Measurements from ENCODE around the gene CIPC.
A peak's percentile ranks its signal among the peaks of the same experiment; 100 is the strongest.

CIPC gene

GRCh38 chr14:77071938-77072388 is 26.1 kb upstream of the CIPC start:
- no peak for DNase-seq

- DNase-seq: no peak
Observed at GRCh38 chr14:77074969-77075368, 23.1 kb upstream of the CIPC start.

- no peak for DNase-seq
Observed at GRCh38 chr14:77076113-77076631, 21.9 kb upstream of the CIPC start.

DNA sequence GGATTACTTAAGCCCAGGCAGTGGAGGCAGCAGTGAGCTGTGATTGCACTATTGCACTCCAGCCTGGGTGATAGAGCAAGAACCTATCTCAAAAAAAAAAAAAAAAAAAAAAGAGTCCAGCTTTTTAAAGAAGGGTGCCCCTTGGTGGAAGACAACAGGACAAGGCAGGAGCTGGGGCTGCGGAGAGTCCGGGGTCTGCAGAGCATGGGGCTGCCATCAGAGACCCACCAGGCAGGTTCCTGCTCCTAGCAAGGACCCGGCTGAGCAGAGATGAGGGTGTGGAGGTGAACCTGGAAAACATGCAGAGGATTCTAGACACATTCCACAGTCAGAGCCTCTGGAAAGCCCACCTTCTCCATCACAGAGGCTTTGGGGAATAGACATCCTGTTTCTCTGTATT is 21.0 kb upstream of the CIPC start:
- DNase-seq: no peak

DNA sequence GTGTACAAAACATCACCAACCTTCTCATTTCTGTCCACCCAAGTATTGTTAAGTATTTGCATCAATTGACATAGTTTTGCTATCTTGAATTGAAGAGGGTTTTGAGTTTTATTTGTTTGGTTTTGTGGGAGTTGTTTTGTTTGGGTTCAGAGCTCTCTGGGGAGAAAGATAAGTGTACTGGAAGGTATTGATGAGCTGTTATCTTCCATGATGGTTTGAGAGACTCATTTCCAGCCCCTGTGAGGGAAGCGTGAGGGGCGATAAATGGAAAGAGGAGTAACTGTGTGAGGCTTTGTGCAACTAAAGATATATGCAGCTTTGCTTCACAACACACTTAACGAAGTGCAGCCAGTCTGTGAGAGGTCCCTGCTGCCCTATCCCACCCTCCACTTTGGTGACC is 15.7 kb upstream of the CIPC start:
- no peak for DNase-seq

GRCh38 chr14:77083082-77083481 is 15.0 kb upstream of the CIPC start:
- DNase-seq: no peak

DNA sequence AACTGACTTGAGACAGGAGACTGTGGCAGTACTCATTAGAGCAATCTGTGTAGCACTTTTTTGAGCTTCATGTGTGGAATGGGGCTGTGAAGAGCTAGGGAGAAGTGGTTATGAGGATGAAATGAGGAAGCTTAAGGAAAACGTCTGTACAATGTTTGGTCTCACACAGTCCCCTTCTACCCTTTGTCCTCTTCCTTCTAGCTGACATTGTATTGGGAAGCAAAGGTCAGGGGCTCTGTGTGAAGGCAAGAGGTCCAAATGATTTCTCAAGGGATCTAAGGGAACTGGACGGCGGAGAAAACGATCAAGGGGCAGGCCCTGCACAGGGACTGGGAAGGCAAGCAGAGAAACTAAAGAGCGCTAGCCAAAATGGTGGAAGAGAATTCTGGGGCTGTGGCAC is 13.1 kb upstream of the CIPC start:
- no peak for DNase-seq

DNA sequence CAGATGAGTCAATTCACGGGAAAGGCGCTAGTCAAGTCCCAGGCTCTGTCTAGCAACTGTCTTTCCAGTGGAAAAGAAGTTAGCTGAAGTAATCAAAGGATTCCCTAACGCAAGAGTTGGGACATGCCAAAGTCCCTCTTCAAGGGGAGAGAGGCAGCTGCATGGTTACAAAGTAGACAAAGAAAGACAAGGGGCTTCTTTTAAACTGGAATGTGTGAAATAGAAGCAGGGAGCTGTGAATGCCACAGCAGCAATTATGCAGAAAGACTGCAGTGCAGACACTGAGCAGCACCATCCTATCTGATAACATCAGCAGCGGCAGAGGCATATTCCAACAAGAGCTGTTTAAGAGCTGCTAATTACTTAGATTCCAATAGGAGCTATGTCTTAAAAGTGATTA is 12.5 kb upstream of the CIPC start:
- DNase-seq: no peak

DNA sequence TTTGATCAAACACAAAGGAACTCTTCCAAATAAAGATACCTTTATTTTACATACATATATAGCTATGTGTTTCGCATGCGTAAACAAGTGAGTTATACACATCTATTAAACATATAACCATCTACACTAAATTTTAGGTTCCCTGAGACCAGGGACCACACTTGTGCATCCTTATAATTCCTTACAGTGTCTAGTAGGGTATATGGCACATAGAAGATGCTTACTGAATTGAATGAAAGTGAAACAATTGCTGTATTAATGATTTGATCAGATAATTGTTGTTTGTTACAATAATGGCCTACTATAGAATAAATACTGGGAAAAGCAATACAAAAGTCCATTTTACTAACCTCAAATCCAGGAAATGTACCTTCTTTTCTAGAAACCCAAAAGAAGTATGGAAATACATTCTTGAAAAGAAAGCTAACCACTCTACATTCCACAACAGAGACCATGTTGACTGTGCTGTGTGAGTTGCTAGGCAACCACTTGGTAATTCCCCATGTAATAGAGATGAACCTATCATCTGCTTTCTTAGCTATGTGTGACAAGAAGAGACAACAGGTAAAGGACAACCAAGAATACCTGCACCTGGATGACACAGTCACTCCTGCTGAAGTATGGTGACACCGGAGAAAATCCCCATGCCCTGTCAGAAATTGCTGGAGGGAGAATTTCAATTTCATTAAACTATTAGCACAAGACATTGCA is 11.9 kb upstream of the CIPC start:
- no peak for DNase-seq

DNA sequence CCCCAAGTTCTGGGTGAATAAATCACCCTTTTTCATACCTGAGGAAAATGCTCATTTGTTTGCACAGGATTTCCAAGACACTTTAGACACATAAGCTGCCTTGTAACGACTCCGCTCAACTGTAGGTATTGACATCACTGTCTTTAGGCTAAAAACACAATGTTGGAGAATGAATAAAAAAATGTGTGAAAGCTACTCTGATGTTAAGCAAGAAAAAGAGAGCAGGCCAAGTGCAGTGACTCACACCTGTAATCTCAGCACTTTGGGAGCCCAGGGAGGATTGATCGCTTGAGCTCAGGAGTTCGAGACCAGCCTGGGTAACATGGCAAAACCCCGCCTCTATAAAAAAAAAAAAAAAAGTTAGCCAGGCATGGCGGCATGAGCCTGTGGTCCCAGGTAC is 11.1 kb upstream of the CIPC start:
- no peak for DNase-seq

GRCh38 chr14:77087631-77088030 is 10.4 kb upstream of the CIPC start:
- no peak for DNase-seq

- DNase-seq: no peak
Observed at GRCh38 chr14:77088219-77088618, 9.8 kb upstream of the CIPC start.

DNA sequence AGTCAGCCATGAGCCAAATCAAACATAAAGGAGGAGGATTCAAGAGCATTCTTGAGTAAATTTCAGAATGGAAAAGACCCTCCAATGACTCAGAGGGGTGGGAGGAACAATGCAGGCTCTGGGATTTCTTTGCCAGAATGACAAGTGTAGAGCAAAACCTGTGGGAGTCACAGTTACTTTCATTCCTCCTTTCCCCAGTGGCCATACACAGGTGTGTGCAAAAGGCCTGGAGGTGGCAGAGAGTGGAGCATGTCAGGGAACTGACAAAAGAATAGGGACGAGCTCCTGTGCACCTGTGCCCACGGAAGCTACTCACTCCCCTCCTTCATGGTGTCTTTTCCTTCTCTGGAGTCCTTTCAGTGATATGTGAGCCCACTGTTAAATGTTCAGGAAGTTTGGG is 9.4 kb upstream of the CIPC start:
- DNase-seq: no peak

DNA sequence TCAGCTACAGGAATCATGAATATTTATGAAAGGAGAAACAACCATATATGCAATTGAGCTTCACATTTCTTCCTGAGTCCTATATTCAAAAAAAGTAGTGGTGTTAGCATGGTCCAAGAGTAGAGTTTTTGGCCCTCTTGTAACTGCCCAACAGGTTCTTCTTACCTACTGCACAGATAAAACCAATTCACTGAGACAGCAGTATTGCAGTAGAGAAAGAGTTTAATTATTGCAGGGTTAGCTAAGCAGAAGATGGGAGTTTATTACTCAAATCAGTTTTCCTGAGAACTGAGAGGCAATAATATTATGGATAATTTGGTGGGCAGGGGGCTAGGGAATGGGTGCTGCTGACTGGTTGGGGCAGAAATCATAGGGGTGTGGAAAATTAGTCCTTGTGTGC is 6.5 kb upstream of the CIPC start:
- no peak for DNase-seq

DNA sequence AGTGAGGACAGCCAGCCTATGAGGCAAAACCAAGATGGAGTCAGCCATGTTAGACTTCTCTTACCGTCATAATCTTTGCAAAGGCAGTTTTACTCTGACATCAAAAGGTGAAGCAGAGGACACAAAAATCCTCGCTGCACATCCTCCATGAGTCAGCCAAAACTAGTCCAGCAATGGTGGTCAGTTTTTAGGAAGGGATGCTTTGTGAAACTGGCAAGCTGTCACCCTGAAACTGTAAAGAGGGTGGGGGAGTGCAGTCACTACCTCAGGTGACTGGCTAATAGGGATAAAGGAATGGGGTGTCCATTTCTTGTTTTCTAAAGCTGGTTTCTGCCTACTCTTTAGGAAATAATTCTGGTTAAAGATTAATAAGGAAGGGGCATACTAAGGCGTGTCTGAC is 5.4 kb upstream of the CIPC start:
- DNase-seq: no peak

GRCh38 chr14:77094672-77095284 is 3.3 kb upstream of the CIPC start:
- peak; percentile 87 to 91 for DNase-seq

- peak; percentile 46 to 53 for DNase-seq
Observed at GRCh38 chr14:77097006-77097699, 905 bp upstream of the CIPC start.

DNA sequence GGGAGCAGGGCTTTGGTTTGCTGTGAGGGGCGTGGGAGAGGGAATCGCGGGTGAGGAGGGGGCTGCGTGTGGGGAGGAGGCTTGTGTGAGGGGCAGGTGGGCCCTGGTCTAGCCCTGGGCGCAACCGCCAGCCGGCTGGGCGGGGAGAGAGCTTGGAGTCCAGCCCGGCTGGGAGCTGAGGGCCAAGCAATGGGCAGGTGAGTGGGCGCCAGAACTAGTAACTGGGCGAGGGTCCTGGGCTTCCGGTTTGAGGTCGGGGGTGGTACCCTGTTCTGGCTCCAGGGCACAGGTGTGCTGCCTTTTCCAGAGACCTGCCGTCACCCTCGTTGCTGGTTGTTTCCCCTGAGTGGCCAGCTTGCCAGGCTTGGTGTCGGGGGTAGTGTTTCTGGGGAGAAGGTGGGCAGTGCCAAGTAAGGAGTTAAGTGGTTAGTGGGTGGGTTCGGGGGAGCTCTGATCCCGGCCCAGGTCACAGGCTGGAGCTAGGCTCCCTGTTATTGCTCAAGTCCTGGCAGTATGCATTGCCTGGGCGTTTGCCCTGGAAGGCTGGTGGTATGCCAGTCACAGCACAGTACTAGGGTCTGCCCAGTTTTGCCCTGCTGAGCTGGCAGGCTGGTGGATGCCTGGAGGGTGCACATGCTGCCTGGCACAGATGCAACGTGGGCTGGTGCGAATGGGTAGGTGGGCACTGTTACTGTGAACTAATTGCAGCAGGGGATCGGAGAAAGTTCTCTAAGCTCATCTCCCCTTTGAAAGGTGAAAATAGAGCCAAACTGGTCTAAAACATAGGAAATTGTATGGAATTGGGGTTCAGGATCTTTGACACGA is 683 bp downstream of the CIPC start:
- DNase-seq: no peak

DNA sequence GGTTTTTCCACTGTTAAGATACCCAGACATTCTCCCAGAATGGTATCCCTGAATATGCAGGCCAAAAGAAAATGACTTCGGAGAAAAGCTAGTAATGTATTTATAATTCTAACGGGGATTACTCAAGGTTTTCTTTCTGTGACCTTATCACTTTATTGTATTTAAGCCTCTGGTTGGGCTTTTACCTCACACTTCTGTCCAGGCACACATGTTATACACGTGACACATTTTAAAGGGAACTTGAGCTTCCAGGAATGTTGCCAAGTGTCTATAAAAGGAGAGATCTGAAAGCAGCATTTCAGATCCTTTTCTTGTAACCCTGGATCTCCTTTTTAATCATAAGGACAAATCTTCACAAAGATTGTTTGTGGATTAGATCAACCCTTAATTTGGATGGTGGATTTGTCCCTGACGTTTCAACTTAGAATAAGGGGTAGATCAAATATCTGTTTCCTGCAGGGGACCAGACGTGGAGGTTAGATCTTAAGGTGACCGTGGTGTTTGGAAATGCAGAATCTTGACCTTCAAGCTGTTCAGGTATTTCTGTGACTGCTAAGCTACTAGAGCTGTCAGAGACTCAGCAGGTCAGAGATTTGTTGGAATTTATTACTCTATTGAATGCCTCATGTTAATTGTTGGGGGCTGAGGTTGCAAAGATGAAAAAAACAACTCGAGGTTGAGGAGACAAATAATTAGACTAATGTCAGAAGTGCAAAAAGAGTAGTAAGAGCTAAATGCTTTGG is 1.5 kb downstream of the CIPC start:
- DNase-seq: peak; percentile 71 to 72

DNA sequence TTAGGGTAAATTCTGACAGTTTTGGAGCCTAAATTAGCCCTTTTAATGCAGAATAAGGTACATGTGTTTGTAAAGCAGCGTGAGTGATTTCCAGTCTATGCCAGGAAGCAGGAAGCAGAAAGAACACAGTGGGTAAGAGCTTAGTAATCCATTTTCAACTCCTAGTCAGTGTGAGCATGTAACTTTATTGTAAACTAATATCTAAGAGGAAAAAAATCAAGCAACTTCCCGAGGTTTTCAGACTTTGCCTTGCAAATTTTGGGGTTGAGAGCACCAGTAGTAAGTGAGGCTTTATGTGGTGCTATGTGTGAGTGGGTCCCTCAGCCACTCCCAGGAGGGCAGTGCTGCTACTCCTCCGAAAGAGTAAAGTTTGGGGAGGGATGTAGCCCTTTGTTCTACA is 2.9 kb downstream of the CIPC start:
- no peak for DNase-seq

DNA sequence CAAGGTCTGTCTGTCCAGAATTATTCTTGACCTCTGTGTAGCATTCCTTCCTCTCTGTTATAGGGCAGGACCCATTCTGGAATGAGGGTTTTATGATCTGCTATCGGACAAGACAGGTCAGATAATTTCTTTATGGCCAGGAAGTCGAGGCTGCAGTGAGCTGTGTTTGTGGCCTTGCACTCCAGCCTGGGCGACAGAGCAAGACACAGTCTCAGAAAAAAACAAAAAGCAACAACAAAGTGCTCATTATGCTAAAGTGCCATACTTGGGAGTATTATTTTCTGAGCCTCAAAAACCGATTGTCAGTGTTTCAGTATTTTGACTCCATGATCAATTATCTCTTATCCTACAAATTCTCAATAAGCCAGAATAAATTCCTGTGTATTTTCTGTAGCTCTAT is 4.1 kb downstream of the CIPC start:
- no peak for DNase-seq

DNA sequence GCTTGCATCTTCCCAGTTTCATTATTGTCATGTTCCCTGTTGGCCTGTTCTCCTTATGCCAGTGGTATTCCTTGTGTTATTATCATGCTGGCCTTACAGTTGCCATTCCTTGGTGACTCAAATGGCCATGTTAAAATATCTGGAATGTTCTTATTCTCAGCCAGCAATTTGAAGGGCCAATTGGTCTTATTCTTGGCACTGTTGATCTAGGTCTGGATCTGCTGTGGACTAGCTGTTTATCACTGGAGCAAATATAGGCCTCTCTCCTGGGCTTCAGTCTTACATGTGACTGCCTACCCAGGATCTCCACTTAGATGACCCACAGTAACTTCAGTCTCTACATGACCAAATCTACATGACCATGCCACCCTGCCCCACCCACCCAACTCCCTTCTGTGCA is 5.4 kb downstream of the CIPC start:
- no peak for DNase-seq

Measured in Kasumi-1 (cell line).